Common myeloid progenitor, CD34-positive (primary cell): ENCODE measurements around the gene KLRB1.
"Not testable (repeated sequence)": the region's sequence is repeated elsewhere in the genome, so short reads cannot be mapped to it uniquely, and the experiment has no call there.

ENCODE experiments used
- CTCF ChIA-PET: fragments of 350-600 bp; sonication (Branson Sonifier 250); formaldehyde crosslinking; loops from one replicate; lab custom pipeline; 2021; ENCODE audit warnings: antibody characterized with exemption; lab: Charles Lee
- POLR2A ChIA-PET: fragments of 350-600 bp; sonication (Branson Sonifier 250); formaldehyde crosslinking; loops from one replicate; lab custom pipeline; 2021; ENCODE audit warnings: antibody characterized with exemption; lab: Charles Lee
- DNase-seq, 3 donors: peaks; one replicate each; pipeline versions ENCODE4 v3.0.0 to v3.0.0-alpha.2; 2013
- H3K27ac ChIP-seq, 2 experiments: 1 replicate in 1 of 2; 2 replicates in 1 of 2; pipeline ENCODE4 v1.7.0; 2013; ENCODE audit warnings: inconsistent platforms in 2 of 2, low read length in 2 of 2, mild to moderate bottlenecking in 2 of 2, low read depth in 1 of 2, moderate library complexity in 1 of 2; ENCODE audit not compliant: severe bottlenecking in 2 of 2, insufficient read depth in 1 of 2, poor library complexity in 1 of 2
- H3K27me3 ChIP-seq, 5 experiments: replicated peaks in 2 of 5; 1 replicate in 3 of 5; 2 replicates in 2 of 5; pipeline versions ENCODE4 v1.6.1 to v1.7.0; 2013; ENCODE audit warnings: low read length in 4 of 5, mild to moderate bottlenecking in 2 of 5, moderate library complexity in 2 of 5, inconsistent platforms in 1 of 5; ENCODE audit not compliant: insufficient read depth in 5 of 5, control insufficient read depth in 4 of 5
- H3K36me3 ChIP-seq, 4 experiments: 1 replicate in 2 of 4; 2 replicates in 2 of 4; pipeline versions ENCODE4 v1.6.1 to v1.7.0; 2013; ENCODE audit warnings: low read length in 3 of 4, control low read depth in 1 of 4, mild to moderate bottlenecking in 1 of 4; ENCODE audit not compliant: control insufficient read depth in 4 of 4, insufficient read depth in 4 of 4
- H3K4me1 ChIP-seq, 4 experiments: 1 replicate in 3 of 4; 2 replicates in 1 of 4; pipeline versions ENCODE4 v1.6.1 to v1.7.1; 2013; ENCODE audit warnings: low read length in 3 of 4, mild to moderate bottlenecking in 3 of 4, control low read depth in 1 of 4, inconsistent platforms in 1 of 4, moderate library complexity in 1 of 4; ENCODE audit not compliant: control insufficient read depth in 4 of 4, insufficient read depth in 4 of 4; ENCODE audit errors: control extremely low read depth in 1 of 4
- H3K4me3 ChIP-seq, 7 experiments: 1 replicate in 4 of 7; 2 replicates in 3 of 7; pipeline versions ENCODE4 v1.5.1 to v1.7.0; 2013; ENCODE audit warnings: mild to moderate bottlenecking in 7 of 7, low read length in 6 of 7, moderate library complexity in 6 of 7, inconsistent platforms in 2 of 7, low read depth in 2 of 7, control low read depth in 1 of 7; ENCODE audit not compliant: insufficient read depth in 4 of 7, control insufficient read depth in 1 of 7; ENCODE audit errors: extremely low read depth in 1 of 7
- H3K9me3 ChIP-seq, 5 experiments: 1 replicate in 4 of 5; 2 replicates in 1 of 5; pipeline versions ENCODE4 v1.6.1 to v1.7.1; 2013; ENCODE audit warnings: low read length in 4 of 5, mild to moderate bottlenecking in 2 of 5, inconsistent platforms in 1 of 5, low read depth in 1 of 5, moderate library complexity in 1 of 5; ENCODE audit not compliant: control insufficient read depth in 4 of 5, insufficient read depth in 2 of 5; ENCODE audit errors: control extremely low read depth in 1 of 5
- WGBS: methylation state at CpG from one replicate; pipeline ENCODE4 v1.1.5; 2013; ENCODE audit not compliant: insufficient coverage; 5-methylcytosine and 5-hydroxymethylcytosine counted together

KLRB1 gene

DNA sequence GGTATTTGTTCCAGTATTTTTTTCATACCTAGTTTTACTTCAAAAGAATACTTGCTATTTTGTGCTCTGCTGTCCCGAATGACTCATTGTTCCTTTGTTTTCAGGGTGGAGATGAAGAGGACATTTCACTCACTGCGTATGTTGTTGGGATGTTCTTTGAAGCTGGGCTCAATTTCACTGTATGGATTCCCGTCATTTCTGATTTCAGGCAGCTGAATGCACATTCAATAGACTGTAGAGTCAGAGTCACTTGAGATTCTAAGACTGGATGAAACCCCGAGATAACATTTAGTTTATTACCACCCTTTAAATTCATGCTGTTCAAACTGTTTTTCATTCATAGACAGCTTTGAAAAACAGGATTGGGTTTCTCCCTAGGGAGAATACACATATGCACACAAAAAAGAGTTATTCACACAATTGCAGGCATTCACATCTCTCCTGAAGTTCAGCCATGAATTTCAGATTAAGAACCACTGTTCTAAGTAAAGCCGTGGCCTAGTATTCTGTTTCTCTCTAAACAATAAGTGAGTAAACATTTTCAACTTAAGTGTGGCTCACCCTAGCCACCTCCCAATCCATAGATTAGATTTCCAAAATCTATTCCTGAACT lies 44.8 kb downstream of the KLRB1 start:
- H3K36me3 ChIP-seq, H3K4me3 ChIP-seq, CTCF ChIA-PET, POLR2A ChIA-PET, DNase-seq, H3K27ac ChIP-seq, H3K27me3 ChIP-seq, H3K9me3 ChIP-seq, H3K4me1 ChIP-seq: not testable (repeated sequence)
- no CpG with 5 or more reads among the region's 5 CpGs for WGBS

DNA sequence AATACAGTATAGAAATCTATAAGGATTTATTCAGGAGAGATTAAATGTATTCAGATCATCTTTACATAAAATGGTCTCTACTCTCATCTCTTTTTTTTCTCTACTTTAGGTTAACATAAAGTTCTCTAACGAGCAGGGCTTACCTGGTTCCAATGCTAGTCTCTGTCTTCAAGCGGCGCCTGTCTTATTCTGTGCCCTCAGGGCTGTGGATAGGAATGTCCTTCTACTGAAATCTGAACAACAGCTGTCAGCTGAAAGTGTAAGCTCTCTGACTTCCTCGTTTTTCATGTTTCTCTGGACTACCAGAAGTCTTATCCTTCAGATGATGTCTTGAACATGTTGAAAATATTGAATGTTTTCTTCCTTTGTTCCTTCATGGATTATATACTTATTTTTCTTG lies 62.2 kb downstream of the KLRB1 start:
- WGBS = no CpG with 5 or more reads among the region's 4 CpGs
- H3K4me1 ChIP-seq, H3K36me3 ChIP-seq, H3K9me3 ChIP-seq, H3K27ac ChIP-seq, CTCF ChIA-PET, H3K4me3 ChIP-seq, H3K27me3 ChIP-seq, DNase-seq, POLR2A ChIA-PET: not testable (repeated sequence)
